ENCODE data around the gene WDR90.

Gene WDR90

GRCh38 chr16:636206-637080, 12.7 kb upstream of the WDR90 start, which contains the start of gene METTL26:
METTL26 (minus strand) TSS chr16:636305; CDS start chr16:636290, 15 bp downstream.
- Histone ChIP-seq H3K27ac (peak within 1 kb of the TSS; percentile 59 to 95 (median 88)), H3K4me3 (peak within 1 kb of the TSS; percentile 62 to 90 (median 73))

GRCh38 chr16:637081-638018, 11.8 kb upstream of the WDR90 start:
- H3K4me3 ChIP-seq = peak overlapping the region; percentile 62 to 90 (median 73)
- peak overlapping the region in 18 of 21 experiments; percentile 77 to 95 (median 88) for H3K27ac ChIP-seq

GRCh38 chr16:638034-638543, 11.1 kb upstream of the WDR90 start:
- no peak overlapping the region for H3K4me3 ChIP-seq
- H3K27ac ChIP-seq = peak overlapping the region in 1 of 21 experiments; percentile 37

GRCh38 chr16:638836-639235, 10.3 kb upstream of the WDR90 start:
- Histone ChIP-seq H3K4me3 (no peak overlapping the region), H3K27ac (no peak overlapping the region)

DNA sequence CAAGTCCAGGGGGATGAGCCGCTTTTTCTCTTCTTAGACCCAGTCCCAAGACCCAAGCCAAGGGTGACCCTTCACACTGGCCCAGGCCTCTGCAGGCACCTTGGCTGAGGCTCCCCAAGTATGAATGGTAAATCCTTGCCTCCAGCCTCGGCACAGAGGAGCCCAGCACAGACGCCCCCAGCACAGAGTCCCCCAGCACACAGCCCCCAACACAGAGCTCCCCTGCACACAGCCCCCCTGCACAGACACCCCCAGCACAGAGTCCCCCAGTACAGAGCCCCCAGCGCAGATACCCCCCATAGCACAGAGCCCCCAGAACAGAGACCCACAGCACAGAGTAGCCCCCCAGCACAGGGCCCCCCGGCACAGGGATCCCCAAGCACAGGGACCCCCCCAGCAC, 8.6 kb upstream of the WDR90 start:
- Histone ChIP-seq H3K4me3 (no peak overlapping the region), H3K27ac (no peak overlapping the region)

DNA sequence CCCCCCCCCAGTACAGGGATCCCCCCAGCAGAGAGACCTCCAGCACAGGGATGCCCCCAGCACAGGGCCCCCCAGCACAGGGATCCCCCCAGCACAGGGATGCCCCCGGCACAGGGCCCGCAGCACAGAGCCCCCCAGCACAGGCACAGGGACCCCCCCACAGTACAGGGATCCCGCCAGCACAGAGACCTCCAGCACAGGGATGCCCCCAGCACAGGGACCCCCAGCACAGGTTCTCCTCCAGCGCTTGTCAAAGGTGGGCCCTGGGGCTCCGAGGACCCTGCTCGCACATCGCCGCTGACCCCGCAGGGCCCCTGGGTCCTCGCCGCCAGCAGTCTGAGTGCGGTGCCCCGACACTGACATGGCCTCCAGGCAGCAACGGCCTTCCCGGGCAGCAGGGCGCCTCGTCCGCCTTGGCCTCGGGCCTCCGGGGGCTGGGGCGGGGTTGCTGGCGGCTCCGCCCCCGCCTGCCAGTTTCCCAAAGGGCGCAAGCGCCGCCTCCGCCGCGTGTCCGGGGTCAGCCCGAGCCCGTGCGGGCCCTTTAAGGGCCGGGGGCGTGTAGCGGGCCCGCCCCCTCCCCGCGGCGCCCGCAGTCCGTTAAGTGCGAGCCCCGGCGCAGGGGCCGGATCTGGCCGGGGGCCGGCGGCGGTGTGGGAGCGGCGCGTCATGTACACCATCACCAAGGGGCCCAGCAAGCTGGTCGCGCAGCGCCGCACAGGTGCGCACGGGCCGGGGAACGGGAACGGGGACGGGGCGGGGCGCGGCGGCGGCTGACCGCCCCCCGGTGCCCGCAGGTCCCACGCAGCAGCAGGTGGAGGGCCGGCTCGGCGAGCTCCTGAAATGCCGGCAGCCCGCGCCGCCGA, 7.6 kb upstream of the WDR90 start, which contains the start of gene MCRIP2:
Gene MCRIP2, plus strand, starts transcription at position 503 of the 863 bp plus-strand sequence. Its CDS starts 164 bp downstream, at position 667.
- peak within 1 kb of the TSS in 20 of 21 experiments; percentile 16 to 82 (median 70) for H3K27ac ChIP-seq
- peak within 1 kb of the TSS; percentile 52 to 83 (median 71) for H3K4me3 ChIP-seq

DNA sequence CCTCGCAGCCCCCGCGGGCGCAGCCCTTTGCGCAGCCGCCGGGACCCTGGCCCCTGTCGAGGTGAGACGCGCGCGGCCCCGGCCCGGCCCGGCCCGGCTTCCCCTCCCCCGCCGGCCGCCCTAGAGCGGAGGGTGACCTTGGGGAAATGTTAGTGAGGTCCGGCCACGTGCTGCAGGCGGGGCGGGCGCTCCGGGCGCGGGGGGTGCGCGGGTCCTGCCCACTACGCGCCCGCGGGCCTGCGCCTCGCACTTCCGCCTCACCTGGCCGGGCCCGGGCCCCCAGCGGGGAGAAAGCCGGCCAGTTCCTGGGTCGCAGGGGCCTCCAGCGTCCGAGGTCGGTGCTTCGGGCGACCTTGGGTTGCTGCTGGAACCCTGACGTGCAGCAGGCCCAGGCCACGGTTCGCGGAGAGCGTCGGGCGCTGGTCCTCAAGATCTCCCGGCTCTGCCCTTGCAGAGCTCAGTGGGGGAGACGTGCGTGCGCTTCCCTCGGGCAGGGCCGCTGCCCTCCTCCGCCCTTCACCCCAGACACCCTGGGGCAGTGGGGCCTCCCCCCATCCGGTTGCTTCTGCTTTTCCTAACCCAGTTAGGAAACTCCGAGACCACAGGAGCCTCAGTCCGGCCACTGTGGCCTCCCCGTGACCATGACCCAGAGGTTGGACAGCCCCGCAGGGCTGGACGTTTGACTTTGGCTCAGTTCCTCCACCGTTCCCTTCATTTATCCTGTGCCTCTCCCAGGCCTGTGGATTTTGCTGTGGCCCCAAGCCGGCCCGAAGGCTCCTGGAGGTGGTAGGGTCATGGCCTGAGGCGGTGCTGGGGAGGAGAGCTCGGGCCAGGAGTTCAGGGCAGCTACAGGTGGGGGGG, 6.7 kb upstream of the WDR90 start:
- Histone ChIP-seq H3K4me3 (peak overlapping the region; percentile 52 to 83 (median 71)), H3K27ac (peak overlapping the region in 19 of 21 experiments; percentile 16 to 82 (median 67))

DNA sequence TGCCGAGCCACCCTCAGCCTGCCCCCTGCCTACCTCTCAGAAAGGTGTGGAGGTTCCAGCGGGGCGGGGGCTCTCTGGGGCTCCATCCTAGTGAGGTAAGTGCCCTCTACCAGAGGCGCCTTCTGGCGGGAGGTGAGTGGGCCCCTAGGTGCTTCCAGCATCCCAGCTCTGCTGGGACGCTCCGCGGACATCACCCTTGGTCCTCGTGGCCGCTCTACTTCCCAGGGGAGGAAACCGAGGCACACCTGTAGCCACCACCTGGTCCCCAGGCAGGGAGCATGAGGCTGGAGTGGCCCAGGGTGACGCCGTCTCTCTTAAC, 6.2 kb upstream of the WDR90 start:
- Histone ChIP-seq H3K27ac (peak overlapping the region in 13 of 21 experiments; percentile 16 to 82 (median 72)), H3K4me3 (peak overlapping the region in 4 of 7 experiments; percentile 52 to 83 (median 77))

DNA sequence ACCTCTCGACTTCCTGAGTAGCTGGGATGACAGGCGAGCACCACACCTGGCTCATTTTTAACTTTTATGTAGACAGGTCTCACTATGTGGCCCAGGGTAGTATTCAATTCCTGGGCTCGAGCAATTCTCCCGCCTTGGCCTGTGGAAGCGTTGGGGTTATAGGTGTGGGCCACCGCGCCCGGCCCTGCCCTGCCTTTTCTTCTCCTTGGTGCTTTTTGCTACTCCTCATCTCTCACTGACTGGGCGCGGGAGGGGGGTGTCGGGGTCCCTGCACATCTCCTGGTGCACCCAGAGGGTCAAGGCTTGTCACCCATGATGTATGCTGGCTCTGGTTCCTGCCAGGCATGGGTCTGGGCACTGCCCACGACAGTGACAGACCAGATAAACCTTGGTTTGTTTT, 4.6 kb upstream of the WDR90 start:
- Histone ChIP-seq H3K27ac (no peak overlapping the region), H3K4me3 (no peak overlapping the region)

- Histone ChIP-seq H3K4me3 (no peak overlapping the region), H3K27ac (no peak overlapping the region)
Observed at GRCh38 chr16:645852-646678, 3.1 kb upstream of the WDR90 start.

DNA sequence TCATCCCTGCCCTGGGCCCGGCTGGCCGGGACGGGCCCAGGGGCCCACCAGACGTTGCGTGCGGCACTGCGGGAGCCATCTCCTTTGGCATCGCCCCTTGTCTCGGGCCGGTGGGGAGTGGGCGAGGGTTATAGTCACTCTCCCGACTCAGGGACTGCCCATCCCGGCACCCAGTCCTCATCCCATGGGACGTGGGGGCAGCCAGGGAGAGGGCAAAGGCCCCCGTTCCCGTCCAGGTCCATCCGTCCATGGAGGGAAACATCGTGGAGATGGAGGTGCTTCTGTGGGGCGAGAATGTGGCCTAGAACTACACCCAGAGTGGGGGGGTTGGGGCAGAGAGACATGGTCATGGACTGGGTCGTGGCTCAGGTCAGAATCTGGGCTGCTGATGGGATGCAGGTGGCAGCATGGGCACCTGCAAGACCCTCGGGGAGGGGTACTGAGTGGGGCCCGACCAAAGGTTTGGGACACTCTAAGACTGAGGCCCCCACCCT, 2.4 kb upstream of the WDR90 start:
- Histone ChIP-seq H3K4me3 (no peak overlapping the region), H3K27ac (no peak overlapping the region)

- Histone ChIP-seq H3K27ac (peak overlapping the region in 3 of 21 experiments; percentile 92 to 96 (median 96)), H3K4me3 (peak overlapping the region in 1 of 7 experiments; percentile 82)
Observed at GRCh38 chr16:647173-647902, 1.8 kb upstream of the WDR90 start.

DNA sequence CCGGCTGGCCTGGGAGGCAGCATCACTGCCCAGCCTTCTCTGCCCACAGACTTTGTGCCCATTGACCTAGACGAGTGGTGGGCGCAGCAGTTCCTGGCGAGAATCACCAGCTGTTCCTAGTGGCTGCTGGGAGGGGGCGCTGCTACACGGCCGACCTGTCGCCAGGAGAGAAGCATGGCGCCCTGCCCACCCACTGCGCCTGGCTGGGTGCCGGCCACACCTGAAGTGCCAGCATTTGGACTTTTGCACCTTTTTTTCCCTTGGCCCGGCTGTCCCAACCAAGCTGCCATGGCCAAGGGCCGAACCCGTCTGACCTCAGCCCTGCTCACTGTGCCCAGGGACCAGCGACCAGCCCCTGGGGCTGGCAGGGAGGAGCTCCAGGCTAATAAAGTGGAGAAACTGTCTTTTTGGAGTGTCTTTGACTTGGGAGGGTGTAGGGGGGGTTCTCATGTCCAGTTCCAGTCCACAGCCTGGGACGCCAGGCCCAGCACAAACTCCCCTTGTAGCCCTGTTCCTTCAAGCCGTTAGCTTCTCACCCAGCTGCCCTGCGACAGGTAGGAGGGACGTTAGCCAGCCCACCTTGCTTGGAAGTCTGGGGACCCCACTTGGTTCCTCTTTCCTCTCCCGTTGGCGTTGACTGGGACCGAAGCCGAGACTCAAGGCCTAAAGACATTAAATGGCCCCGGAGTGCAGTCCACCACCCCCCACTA, 939 bp upstream of the WDR90 start:
- peak overlapping the region; percentile 60 to 96 (median 90) for H3K27ac ChIP-seq
- H3K4me3 ChIP-seq = peak overlapping the region; percentile 53 to 86 (median 68)

DNA sequence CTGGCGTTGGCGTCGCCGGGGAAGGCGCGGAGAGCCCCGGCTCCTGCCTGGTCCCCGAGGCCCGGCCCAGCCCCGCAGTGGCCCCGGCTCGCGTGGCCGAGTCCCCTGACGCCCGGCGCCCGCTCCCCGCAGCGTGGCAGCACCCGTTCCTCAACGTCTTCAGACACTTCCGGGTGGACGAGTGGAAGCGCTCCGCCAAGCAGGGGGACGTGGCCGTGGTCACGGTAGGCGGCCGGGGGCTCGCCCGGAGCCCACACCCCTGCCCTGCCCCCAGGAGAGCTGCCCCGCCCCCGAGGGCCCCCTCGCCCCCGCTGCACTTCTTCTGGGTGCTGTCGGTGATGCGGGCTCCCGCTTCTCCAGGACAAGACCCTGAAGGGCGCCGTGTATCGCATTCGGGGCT, 466 bp downstream of the WDR90 start:
- H3K27ac ChIP-seq = peak overlapping the region; percentile 34 to 96 (median 90)

GRCh38 chr16:651844-652243, 2.7 kb downstream of the WDR90 start:
- no peak overlapping the region for H3K27ac ChIP-seq

More for the DNA sequence above, 466 bp downstream of the WDR90 start:
- H3K4me3 ChIP-seq = peak overlapping the region; percentile 53 to 86 (median 68)

More at GRCh38 chr16:651844-652243, 2.7 kb downstream of the WDR90 start:
- no peak overlapping the region for H3K4me3 ChIP-seq
